Mammary epithelial cell (primary cell): ENCODE data around the gene TMSB4X.

Source experiments
- EZH2 ChIP-seq: IDR thresholded peaks from 2 replicates; pipeline ENCODE4 v1.6.1; 2012; ENCODE audit warnings: low read length, inconsistent platforms, borderline replicate concordance
- TF ChIP-seq, protein P1 (sequence below), 2 donors: IDR thresholded peaks in 1 of 2; conservative IDR thresholded peaks in 1 of 2; 2 replicates each; pipeline ENCODE4 v1.5.1; 2011 to 2012; ENCODE audit warnings: inconsistent platforms in 2 of 2, low read length in 2 of 2, mild to moderate bottlenecking in 2 of 2, control low read depth in 1 of 2, low read depth in 1 of 2; ENCODE audit not compliant: insufficient read depth in 1 of 2; ENCODE audit errors: extremely low read depth in 1 of 2

DNA sequence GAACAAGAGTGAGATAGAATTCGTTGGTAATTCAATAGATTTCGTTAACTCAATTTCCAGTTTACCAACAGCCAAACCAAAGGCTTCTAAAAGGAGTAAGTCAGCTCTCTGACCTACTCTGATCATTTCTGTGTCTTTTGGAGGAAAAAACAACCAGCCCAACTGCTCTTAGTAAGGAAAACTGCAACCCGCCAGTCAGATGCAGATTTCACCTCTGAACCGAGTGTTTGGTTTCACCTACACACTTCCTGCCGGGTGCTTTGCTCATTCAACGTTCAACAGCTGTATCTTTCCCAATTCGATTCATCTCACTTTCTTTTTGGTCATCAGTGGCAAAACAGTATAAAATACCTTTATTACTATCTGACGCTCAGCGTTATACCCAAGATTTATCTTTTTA is 24.5 kb downstream of the TMSB4X start:
- TF ChIP-seq, protein P1, sequence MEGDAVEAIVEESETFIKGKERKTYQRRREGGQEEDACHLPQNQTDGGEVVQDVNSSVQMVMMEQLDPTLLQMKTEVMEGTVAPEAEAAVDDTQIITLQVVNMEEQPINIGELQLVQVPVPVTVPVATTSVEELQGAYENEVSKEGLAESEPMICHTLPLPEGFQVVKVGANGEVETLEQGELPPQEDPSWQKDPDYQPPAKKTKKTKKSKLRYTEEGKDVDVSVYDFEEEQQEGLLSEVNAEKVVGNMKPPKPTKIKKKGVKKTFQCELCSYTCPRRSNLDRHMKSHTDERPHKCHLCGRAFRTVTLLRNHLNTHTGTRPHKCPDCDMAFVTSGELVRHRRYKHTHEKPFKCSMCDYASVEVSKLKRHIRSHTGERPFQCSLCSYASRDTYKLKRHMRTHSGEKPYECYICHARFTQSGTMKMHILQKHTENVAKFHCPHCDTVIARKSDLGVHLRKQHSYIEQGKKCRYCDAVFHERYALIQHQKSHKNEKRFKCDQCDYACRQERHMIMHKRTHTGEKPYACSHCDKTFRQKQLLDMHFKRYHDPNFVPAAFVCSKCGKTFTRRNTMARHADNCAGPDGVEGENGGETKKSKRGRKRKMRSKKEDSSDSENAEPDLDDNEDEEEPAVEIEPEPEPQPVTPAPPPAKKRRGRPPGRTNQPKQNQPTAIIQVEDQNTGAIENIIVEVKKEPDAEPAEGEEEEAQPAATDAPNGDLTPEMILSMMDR (conservative IDR thresholded peaks at IDR 0.05 in 1 of 2, IDR thresholded peaks at IDR 0.05 in 1 of 2; ENCODE audit: extremely low read depth in 1 of 2, insufficient read depth in 1 of 2, low read depth in 1 of 2, low read length in 2 of 2) = no peak
- no peak for TF ChIP-seq EZH2
